ENCODE measurements around the gene METTL26.

Gene METTL26

GRCh38 chr16:670485-671352, 34.6 kb upstream of the METTL26 start:
- FAIRE-seq (no peak), DNase-seq (ENCODE audit: insufficient read length, low spot score) (no peak)
- TF ChIP-seq SPI1 (IDR thresholded peaks at IDR 0.05; ENCODE audit: low read depth, low read length) (no peak), POLR2AphosphoS5 (IDR thresholded peaks at IDR 0.05; ENCODE audit: low read depth, low read length) (no peak), PAX5 (IDR thresholded peaks at IDR 0.05; ENCODE audit: insufficient read depth, low read length, severe bottlenecking) (no peak), TAF1 (IDR thresholded peaks at IDR 0.05; ENCODE audit: low read depth, low read length) (no peak), POU2F2 (IDR thresholded peaks at IDR 0.05; ENCODE audit: low read depth, low read length) (no peak), POLR2A (IDR thresholded peaks at IDR 0.05; ENCODE audit: low read depth, low read length) (no peak)

GRCh38 chr16:669666-670065, 33.6 kb upstream of the METTL26 start:
- FAIRE-seq: no peak
- TF ChIP-seq TAF1 (IDR thresholded peaks at IDR 0.05; ENCODE audit: low read depth, low read length) (no peak), POLR2AphosphoS5 (IDR thresholded peaks at IDR 0.05; ENCODE audit: low read depth, low read length) (no peak), PAX5 (IDR thresholded peaks at IDR 0.05; ENCODE audit: insufficient read depth, low read length, severe bottlenecking) (no peak), POU2F2 (IDR thresholded peaks at IDR 0.05; ENCODE audit: low read depth, low read length) (no peak), SPI1 (IDR thresholded peaks at IDR 0.05; ENCODE audit: low read depth, low read length) (no peak), POLR2A (IDR thresholded peaks at IDR 0.05; ENCODE audit: low read depth, low read length) (no peak)
- no peak for DNase-seq (ENCODE audit: insufficient read length, low spot score)

GRCh38 chr16:668519-669171, 32.5 kb upstream of the METTL26 start:
- peak; percentile 68 for FAIRE-seq
- no peak for DNase-seq (ENCODE audit: insufficient read length, low spot score)
- no peak for TF ChIP-seq PAX5 (IDR thresholded peaks at IDR 0.05; ENCODE audit: insufficient read depth, low read length, severe bottlenecking)
- no peak for TF ChIP-seq SPI1 (IDR thresholded peaks at IDR 0.05; ENCODE audit: low read depth, low read length)

- TF ChIP-seq POLR2A (IDR thresholded peaks at IDR 0.05; ENCODE audit: low read depth, low read length) (peak; percentile 75), TAF1 (IDR thresholded peaks at IDR 0.05; ENCODE audit: low read depth, low read length) (peak; percentile 60), POLR2AphosphoS5 (IDR thresholded peaks at IDR 0.05; ENCODE audit: low read depth, low read length) (peak; percentile 67; the same call in 1 of the 2 replicates), POU2F2 (IDR thresholded peaks at IDR 0.05; ENCODE audit: low read depth, low read length) (peak; percentile 8; the same call in 1 of the 2 replicates), SPI1 (IDR thresholded peaks at IDR 0.05; ENCODE audit: low read depth, low read length) (no peak), PAX5 (IDR thresholded peaks at IDR 0.05; ENCODE audit: insufficient read depth, low read length, severe bottlenecking) (peak; percentile 45)
- FAIRE-seq (peak; percentile 99), DNase-seq (ENCODE audit: insufficient read length, low spot score) (peak; percentile 99)
Measured at GRCh38 chr16:667780-668518, 31.8 kb upstream of the METTL26 start, which contains the start of gene RHOT2. Gene RHOT2 (plus strand): TSS chr16:668132. CDS start chr16:668200, 68 bp downstream.

- no peak for DNase-seq (ENCODE audit: insufficient read length, low spot score)
- no peak for FAIRE-seq
- TF ChIP-seq TAF1 (IDR thresholded peaks at IDR 0.05; ENCODE audit: low read depth, low read length): no peak
- no peak for TF ChIP-seq SPI1 (IDR thresholded peaks at IDR 0.05; ENCODE audit: low read depth, low read length)
- no peak for TF ChIP-seq POU2F2 (IDR thresholded peaks at IDR 0.05; ENCODE audit: low read depth, low read length)
- TF ChIP-seq POLR2A (IDR thresholded peaks at IDR 0.05; ENCODE audit: low read depth, low read length): no peak
Measured at GRCh38 chr16:667113-667779, 31.1 kb upstream of the METTL26 start.

GRCh38 chr16:666572-666971, 30.5 kb upstream of the METTL26 start:
- FAIRE-seq: no peak
- TF ChIP-seq POU2F2 (IDR thresholded peaks at IDR 0.05; ENCODE audit: low read depth, low read length): no peak
- no peak for TF ChIP-seq SPI1 (IDR thresholded peaks at IDR 0.05; ENCODE audit: low read depth, low read length)
- TF ChIP-seq POLR2AphosphoS5 (IDR thresholded peaks at IDR 0.05; ENCODE audit: low read depth, low read length): no peak
- TF ChIP-seq POLR2A (IDR thresholded peaks at IDR 0.05; ENCODE audit: low read depth, low read length): no peak
- no peak for TF ChIP-seq TAF1 (IDR thresholded peaks at IDR 0.05; ENCODE audit: low read depth, low read length)
- TF ChIP-seq PAX5 (IDR thresholded peaks at IDR 0.05; ENCODE audit: insufficient read depth, low read length, severe bottlenecking): no peak

GRCh38 chr16:662597-662996, 26.5 kb upstream of the METTL26 start:
- TF ChIP-seq POLR2A (IDR thresholded peaks at IDR 0.05; ENCODE audit: low read depth, low read length): no peak
- no peak for TF ChIP-seq TAF1 (IDR thresholded peaks at IDR 0.05; ENCODE audit: low read depth, low read length)
- no peak for TF ChIP-seq SPI1 (IDR thresholded peaks at IDR 0.05; ENCODE audit: low read depth, low read length)
- no peak for TF ChIP-seq PAX5 (IDR thresholded peaks at IDR 0.05; ENCODE audit: insufficient read depth, low read length, severe bottlenecking)
- TF ChIP-seq POLR2AphosphoS5 (IDR thresholded peaks at IDR 0.05; ENCODE audit: low read depth, low read length): no peak
- no peak for TF ChIP-seq POU2F2 (IDR thresholded peaks at IDR 0.05; ENCODE audit: low read depth, low read length)
- FAIRE-seq (no peak), DNase-seq (ENCODE audit: insufficient read length, low spot score) (no peak)

More at GRCh38 chr16:666572-666971, 30.5 kb upstream of the METTL26 start:
- no peak for DNase-seq (ENCODE audit: insufficient read length, low spot score)

GRCh38 chr16:662095-662494, 26.0 kb upstream of the METTL26 start:
- DNase-seq (ENCODE audit: insufficient read length, low spot score) (no peak), FAIRE-seq (no peak)
- TF ChIP-seq POLR2A (IDR thresholded peaks at IDR 0.05; ENCODE audit: low read depth, low read length) (no peak), SPI1 (IDR thresholded peaks at IDR 0.05; ENCODE audit: low read depth, low read length) (no peak), POLR2AphosphoS5 (IDR thresholded peaks at IDR 0.05; ENCODE audit: low read depth, low read length) (no peak), PAX5 (IDR thresholded peaks at IDR 0.05; ENCODE audit: insufficient read depth, low read length, severe bottlenecking) (no peak), POU2F2 (IDR thresholded peaks at IDR 0.05; ENCODE audit: low read depth, low read length) (no peak), TAF1 (IDR thresholded peaks at IDR 0.05; ENCODE audit: low read depth, low read length) (no peak)

Measured in GM12891 (cell line).